H1 (cell line): ENCODE measurements around the gene SHANK1. TPM values are rescaled to one million over a fixed set of nuclear protein-coding genes. Genes with fewer than 3 reads are reported as not detected.

Source experiments
- CTCF ChIA-PET: fragments of 300-600 bp; sonication (Branson Sonifier 250); formaldehyde crosslinking; loops from one replicate; lab custom pipeline; 2021; ENCODE audit not compliant: partially characterized antibody; lab: Charles Lee
- POLR2A ChIA-PET: fragments of 300-600 bp; sonication (Branson Sonifier 250); formaldehyde crosslinking; loops from one replicate; lab custom pipeline; 2021; ENCODE audit warnings: inconsistent platforms; ENCODE audit not compliant: partially characterized antibody; lab: Charles Lee
- DNase-seq, 2 experiments: peaks; one replicate each; pipeline versions ENCODE4 v3.0.0 to v3.0.0-alpha.2; 2010 to 2022; ENCODE audit warnings: low spot score in 2 of 2, low read depth in 1 of 2, mixed read lengths in 1 of 2
- FAIRE-seq: peaks from 2 replicates; lab custom pipeline; 2011; peaks lifted over from hg19 to GRCh38; lab: Jason Lieb, UNC
- H2AFZ ChIP-seq: 2 replicates; pipeline ENCODE4 v1.8.1; 2012; ENCODE audit warnings: low read length, inconsistent platforms
- H2AK5ac ChIP-seq: 2 replicates; pipeline ENCODE4 v1.6.1; 2013; ENCODE audit warnings: low read depth, low read length
- H2BK120ac ChIP-seq: replicated peaks from 2 replicates; pipeline ENCODE3; 2013; ENCODE audit warnings: low read depth, low read length, inconsistent platforms
- H2BK12ac ChIP-seq: 2 replicates; pipeline ENCODE4 v1.6.1; 2013; ENCODE audit warnings: low read depth, low read length
- H2BK15ac ChIP-seq: 2 replicates; pipeline ENCODE4 v1.6.1; 2013; ENCODE audit warnings: low read length
- H2BK20ac ChIP-seq: 2 replicates; pipeline ENCODE4 v1.6.1; 2013; ENCODE audit warnings: low read length
- H2BK5ac ChIP-seq: 2 replicates; pipeline ENCODE4 v1.6.1; 2013; ENCODE audit warnings: low read depth, low read length
- H3K14ac ChIP-seq: 2 replicates; pipeline ENCODE4 v1.6.1; 2013; ENCODE audit warnings: inconsistent platforms; ENCODE audit not compliant: insufficient read length
- H3K18ac ChIP-seq: 2 replicates; pipeline ENCODE4 v1.6.1; 2013; ENCODE audit warnings: low read length; ENCODE audit errors: extremely low read depth
- H3K23ac ChIP-seq: 2 replicates; pipeline ENCODE4 v1.6.1; 2013; ENCODE audit warnings: inconsistent platforms; ENCODE audit not compliant: insufficient read length
- H3K23me2 ChIP-seq: 2 replicates; pipeline ENCODE4 v1.6.1; 2013; ENCODE audit warnings: low read depth, low read length
- H3K27ac ChIP-seq: 2 replicates; pipeline ENCODE4 v1.6.1; 2011; ENCODE audit warnings: low read depth, low read length, inconsistent platforms
- H3K27me3 ChIP-seq, 4 experiments: replicated peaks in 1 of 4; 1 replicate in 1 of 4; 2 replicates in 3 of 4; pipeline versions ENCODE4 v1.6.1 to v1.8.1; 2011 to 2013; ENCODE audit warnings: low read length in 3 of 4, mild to moderate bottlenecking in 3 of 4, inconsistent platforms in 2 of 4, mixed read lengths in 2 of 4, moderate library complexity in 1 of 4; ENCODE audit not compliant: control insufficient read depth in 3 of 4, insufficient read depth in 3 of 4; ENCODE audit errors: extremely low read depth in 1 of 4
- H3K36me3 ChIP-seq, 4 experiments: 2 replicates each; pipeline versions ENCODE4 v1.6.1 to v1.8.1; 2011 to 2013; ENCODE audit warnings: mild to moderate bottlenecking in 4 of 4, low read length in 3 of 4, moderate library complexity in 2 of 4, control low read depth in 1 of 4, inconsistent platforms in 1 of 4; ENCODE audit not compliant: insufficient read depth in 4 of 4, control insufficient read depth in 2 of 4
- H3K4ac ChIP-seq: replicated peaks from 2 replicates; pipeline ENCODE3; 2013; ENCODE audit warnings: low read length, low read depth, mixed read lengths, inconsistent platforms; ENCODE audit not compliant: insufficient read length
- H3K4me1 ChIP-seq, 4 experiments: replicated peaks in 1 of 4; 1 replicate in 1 of 4; 2 replicates in 3 of 4; pipeline versions ENCODE4 v1.6.1 to v1.8.1; 2011 to 2013; ENCODE audit warnings: low read length in 3 of 4, inconsistent platforms in 2 of 4, mixed read lengths in 1 of 4; ENCODE audit not compliant: insufficient read depth in 4 of 4, control insufficient read depth in 3 of 4
- H3K4me2 ChIP-seq, 2 experiments: 2 replicates each; pipeline versions ENCODE4 v1.6.1 to v1.8.1; 2011 to 2013; ENCODE audit warnings: low read depth in 2 of 2, low read length in 2 of 2, control low read depth in 1 of 2, inconsistent platforms in 1 of 2, mild to moderate bottlenecking in 1 of 2; ENCODE audit not compliant: insufficient read depth in 1 of 2
- H3K4me3 ChIP-seq, 4 experiments: fragments of 200-600, 300-600 bp in 1 of 4; sonication (generic), shearing (Covaris generic), sonication (Bioruptor Twin) in 1 of 4; 2 replicates each; pipeline versions ENCODE4 v1.5.1 to v1.8.1; 2011 to 2016; ENCODE audit warnings: low read length in 4 of 4, low read depth in 3 of 4, control low read depth in 2 of 4, inconsistent platforms in 2 of 4, mild to moderate bottlenecking in 2 of 4, mixed read lengths in 1 of 4, moderate library complexity in 1 of 4; ENCODE audit not compliant: insufficient read depth in 2 of 4; ENCODE audit errors: extremely low read depth in 1 of 4
- H3K56ac ChIP-seq: replicated peaks from 2 replicates; pipeline ENCODE3; 2013; ENCODE audit warnings: low read depth, mild to moderate bottlenecking, mixed read lengths, low read length, inconsistent platforms; ENCODE audit not compliant: insufficient read length
- H3K79me1 ChIP-seq: 2 replicates; pipeline ENCODE4 v1.6.1; 2013; ENCODE audit warnings: low read depth, low read length, control low read depth
- H3K79me2 ChIP-seq, 2 experiments: 2 replicates each; pipeline versions ENCODE4 v1.6.1 to v1.8.1; 2012 to 2013; ENCODE audit warnings: low read length in 2 of 2, mild to moderate bottlenecking in 2 of 2, inconsistent platforms in 1 of 2; ENCODE audit not compliant: insufficient read depth in 2 of 2, control insufficient read depth in 1 of 2
- H3K9ac ChIP-seq, 4 experiments: replicated peaks in 1 of 4; 1 replicate in 1 of 4; 2 replicates in 3 of 4; pipeline versions ENCODE4 v1.6.1 to v1.8.1; 2011 to 2013; ENCODE audit warnings: low read depth in 3 of 4, low read length in 3 of 4, control low read depth in 2 of 4, mild to moderate bottlenecking in 2 of 4, moderate library complexity in 2 of 4, inconsistent platforms in 1 of 4; ENCODE audit errors: extremely low read depth in 1 of 4
- H3K9me3 ChIP-seq, 2 experiments: 2 replicates each; pipeline versions ENCODE4 v1.6.1 to v1.8.1; 2012 to 2013; ENCODE audit warnings: mild to moderate bottlenecking in 2 of 2, moderate library complexity in 2 of 2, control low read depth in 1 of 2, inconsistent platforms in 1 of 2, low read depth in 1 of 2, low read length in 1 of 2, mixed read lengths in 1 of 2; ENCODE audit not compliant: insufficient read depth in 2 of 2
- H4K20me1 ChIP-seq, 2 experiments: replicated peaks in 1 of 2; 2 replicates each; pipeline versions ENCODE3 to v1.8.1; 2011 to 2013; ENCODE audit warnings: inconsistent platforms in 2 of 2, low read length in 2 of 2, mild to moderate bottlenecking in 1 of 2; ENCODE audit not compliant: insufficient read depth in 2 of 2, control insufficient read depth in 1 of 2
- H4K5ac ChIP-seq: 2 replicates; pipeline ENCODE4 v1.6.1; 2013; ENCODE audit warnings: low read length, low read depth, mixed read lengths, inconsistent platforms; ENCODE audit not compliant: insufficient read length
- H4K8ac ChIP-seq: 2 replicates; pipeline ENCODE4 v1.8.0; 2013; ENCODE audit warnings: mild to moderate bottlenecking, moderate library complexity, low read length, inconsistent platforms; ENCODE audit not compliant: insufficient read depth; ENCODE audit errors: extremely low read depth
- H4K91ac ChIP-seq: replicated peaks from 2 replicates; pipeline ENCODE3; 2013; ENCODE audit warnings: low read length, mixed read lengths, inconsistent platforms; ENCODE audit not compliant: insufficient read length
- CHD1 ChIP-seq: IDR thresholded peaks from 2 replicates; pipeline ENCODE4 v1.6.1; 2012; ENCODE audit warnings: low read depth, low read length, improper control_type of control experiment
- EGR1 ChIP-seq: IDR thresholded peaks from 2 replicates; pipeline ENCODE4 v1.6.1; 2011; ENCODE audit warnings: low read depth, low read length, borderline replicate concordance
- EZH2 ChIP-seq: fragments of 200-600 bp; sonication (generic); IDR thresholded peaks from 2 replicates; pipeline ENCODE4 v1.7.1; 2012; ENCODE audit warnings: low read depth, mild to moderate bottlenecking, moderate library complexity, low read length, inconsistent platforms; ENCODE audit not compliant: severe bottlenecking
- KDM4A ChIP-seq: IDR thresholded peaks from one replicate; pipeline ENCODE4 v1.7.1; 2012; ENCODE audit warnings: low read depth, mild to moderate bottlenecking, moderate library complexity, low read length, inconsistent platforms; ENCODE audit not compliant: severe bottlenecking
- MAX ChIP-seq: IDR thresholded peaks from 2 replicates; pipeline ENCODE4 v1.6.1; 2012; ENCODE audit warnings: inconsistent platforms
- RAD21 ChIP-seq, 2 experiments: IDR thresholded peaks in 1 of 2; conservative IDR thresholded peaks in 1 of 2; 2 replicates each; pipeline ENCODE4 v1.6.1; 2011; ENCODE audit warnings: low read depth in 2 of 2, low read length in 2 of 2, improper control_type of control experiment in 1 of 2, inconsistent platforms in 1 of 2, mild to moderate bottlenecking in 1 of 2, moderate library complexity in 1 of 2
- SIN3A ChIP-seq, 2 experiments: IDR thresholded peaks in 1 of 2; conservative IDR thresholded peaks in 1 of 2; 2 replicates each; pipeline ENCODE4 v1.6.1; 2011 to 2012; ENCODE audit warnings: low read length in 2 of 2, improper control_type of control experiment in 1 of 2, low read depth in 1 of 2, mild to moderate bottlenecking in 1 of 2
- WGBS, 2 experiments: shearing (Covaris generic) in 1 of 2; methylation state at CpG; one replicate each; pipeline versions ENCODE4 v1.1.6 to v1.1.7; 2013 to 2015; ENCODE audit warnings: low lambda C conversion rate in 2 of 2, mixed read lengths in 2 of 2, inconsistent platforms in 1 of 2, low coverage in 1 of 2, missing lambda C conversion rate in 1 of 2; ENCODE audit not compliant: insufficient replicate concordance in 2 of 2, insufficient coverage in 1 of 2, insufficient read length in 1 of 2; ENCODE audit errors: extremely low coverage in 1 of 2, missing lambda C conversion rate in 1 of 2; 5-methylcytosine and 5-hydroxymethylcytosine counted together
- long read RNA-seq, 2 experiments: library from RNA in 1 of 2; library from capped mRNA in 1 of 2; stranded (forward); transcript quantifications; one replicate each; pipeline ENCODE4 v2.0.0, GENCODE V29; 2021; ENCODE audit warnings: inconsistent platforms in 1 of 2
- polyA minus RNA-seq, 3 experiments: library from RNA; depleted of rRNA, polyadenylated mRNA; stranded (reverse); fragments of >200 nt; gene quantifications; 1 replicate in 2 of 3; 2 replicates in 1 of 3; pipeline ENCODE4 v1.2.3, GENCODE V29; 2011
- polyA plus RNA-seq, 7 experiments: library from polyadenylated mRNA; depleted of rRNA in 3 of 7; stranded (reverse) in 5 of 7; unstranded in 2 of 7; fragments of >200 nt in 5 of 7; fragments of 200-250 nt in 2 of 7; gene quantifications; 1 replicate in 5 of 7; 2 replicates in 1 of 7; 4 replicates in 1 of 7; pipeline versions ENCODE4 v1.2.1 to v1.2.3, GENCODE V29; 2011 to 2013; ENCODE audit warnings: missing spikeins in 2 of 7, mixed read lengths in 2 of 7
- total RNA-seq: library from RNA; stranded (reverse); fragmentation: NEBNext Ultra II Directional; extraction: Animal tissue kit (Norgen Biotek cat#: 25700); gene quantifications from 2 replicates; pipeline ENCODE4 v1.2.1, GENCODE V29; 2021

SHANK1 gene
- total RNA-seq (3.7 and 3.9 TPM in 2 replicates), polyA plus RNA-seq (2011; rRNA removed) (1.1 and 1.2 TPM in 2 replicates), polyA minus RNA-seq (2011; rRNA and poly(A)+ RNA removed) (0.54 and 0.98 TPM in 2 replicates)
- 0.88 TPM for polyA plus RNA-seq (2011; cell fraction: cytosol; rRNA removed)
- polyA plus RNA-seq (2011; cell fraction: nucleus; rRNA removed) = 7.0 TPM
- polyA plus RNA-seq (2012, experiment 1 of 2) = 2.6 to 5.1 TPM (median 3.8 TPM) in 4 replicates
- polyA plus RNA-seq (2012, experiment 2 of 2) = 1.4 TPM
- polyA plus RNA-seq (2013, experiment 1 of 2) = 1.8 TPM
- 1.1 TPM for polyA plus RNA-seq (2013, experiment 2 of 2)
- 3.0 TPM for polyA minus RNA-seq (2011; cell fraction: cytosol; rRNA and poly(A)+ RNA removed)
- 6.6 TPM for polyA minus RNA-seq (2011; cell fraction: nucleus; rRNA and poly(A)+ RNA removed)
- long read RNA-seq, experiment 1, partial matches to known transcripts = 0 of 2 reads
- long read RNA-seq, experiment 1, other reads (novel, unspliced or antisense) = 2 of 2 reads
- long read RNA-seq, experiment 2 = 0 reads

- FAIRE-seq = no peak
- H3K4ac ChIP-seq = peak within 1 kb of the TSS; percentile 80
- WGBS, 2 experiments = no CpG with 5 or more reads among the region's 47 CpGs
- peak within 1 kb of the TSS; percentile 38 to 94 (median 56); a peak in 6 of 8 replicates for H3K4me3 ChIP-seq
- H4K5ac ChIP-seq = no peak within 1 kb of the TSS
- no peak within 1 kb of the TSS; the same call in none of the 2 replicates for H3K18ac ChIP-seq
- ChIA-PET CTCF (interaction anchor here (2.9 to 6.2 kb wide), 4 partner anchors 10 to 61 kb away, joined by 11 to 134 read pairs (median 24); no protein-coding TSS in a partner anchor), POLR2A (interaction anchor here (1.0 to 11.8 kb wide), 4 partner anchors 47 to 76 kb away, joined by 3 to 72 read pairs (median 6); no protein-coding TSS in a partner anchor)
- TF ChIP-seq RAD21 (IDR thresholded peaks at IDR 0.05 in 1 of 2, conservative IDR thresholded peaks at IDR 0.05 in 1 of 2; ENCODE audit: low read depth in 2 of 2, low read length in 2 of 2) (no peak), MAX (peak; percentile 54; the same call in 1 of the 2 replicates), EZH2 (no peak), EGR1 (peak; percentile 27; the same call in 1 of the 2 replicates), KDM4A (peak; percentile 37), SIN3A (conservative IDR thresholded peaks at IDR 0.05 in 1 of 2, IDR thresholded peaks at IDR 0.05 in 1 of 2; ENCODE audit: low read depth in 1 of 2, low read length in 2 of 2) (no peak), CHD1 (no peak)
- peak within 1 kb of the TSS; percentile 49 to 72 for H3K4me2 ChIP-seq
- peaks cover 1 to 4% of the 10 kb centered on the region in 2 experiments for H4K20me1 ChIP-seq
- no peak within 1 kb of the TSS for H3K23ac ChIP-seq
- H4K91ac ChIP-seq = peak within 1 kb of the TSS; percentile 79
- H3K23me2 ChIP-seq = peaks cover 7% of the 10 kb centered on the region
- H3K4me1 ChIP-seq = peaks cover 5 to 36% (median 24%) of the 10 kb centered on the region in 4 experiments
- H3K14ac ChIP-seq = no peak within 1 kb of the TSS
- no peaks in the 10 kb centered on the region for H3K79me2 ChIP-seq
- H3K27ac ChIP-seq = no peak within 1 kb of the TSS
- H3K56ac ChIP-seq = no peak within 1 kb of the TSS
- peak within 1 kb of the TSS; percentile 53; the same call in 1 of the 2 replicates for H2BK5ac ChIP-seq
- H2BK20ac ChIP-seq = peak within 1 kb of the TSS; percentile 84
- peak within 1 kb of the TSS; percentile 93; the same call in 1 of the 2 replicates for H2BK15ac ChIP-seq
- peaks cover 4 to 42% (median 30%) of the 10 kb centered on the region in 4 experiments for H3K27me3 ChIP-seq
- peak within 1 kb of the TSS; percentile 79; the same call in 1 of the 2 replicates for H2AK5ac ChIP-seq
- H2BK120ac ChIP-seq = peak within 1 kb of the TSS; percentile 90
- H4K8ac ChIP-seq = no peak within 1 kb of the TSS; the same call in 1 of the 2 replicates
- no peaks in the 10 kb centered on the region; a peak in 1 of 8 replicates for H3K36me3 ChIP-seq
- peak in 1 of 2 experiments; percentile 72 for DNase-seq
- H3K9ac ChIP-seq = no peak within 1 kb of the TSS
- H2BK12ac ChIP-seq = peak within 1 kb of the TSS; percentile 97; the same call in 1 of the 2 replicates
- no peaks in the 10 kb centered on the region for H3K79me1 ChIP-seq
- no peak within 1 kb of the TSS for H2AFZ ChIP-seq
- no peaks in the 10 kb centered on the region for H3K9me3 ChIP-seq
Observed at GRCh38 chr19:50719566-50719965, at the start of gene SHANK1. Gene SHANK1 (minus strand): TSS chr19:50719802. CDS start chr19:50716919, 2,883 bp downstream.
